Posterior cingulate gyrus (tissue), 11 donors: ENCODE results near the gene PSD2.
A peak's percentile ranks its signal among the peaks of the same experiment; 100 is the strongest.

Source experiments
- DNase-seq, 10 donors: peaks; one replicate each; pipeline versions ENCODE4 v3.0.0 to v3.0.0-alpha.2; 2020 to 2021; ENCODE audit warnings: mixed read lengths in 3 of 10
- intact Hi-C: fragments of 100-400 bp; cut with DNase I; formaldehyde crosslinking; loops from one replicate; pipeline ENCODE4 v1.15.1; 2023

Gene PSD2

GRCh38 chr5:139864716-139865483 is 69.3 kb downstream of the PSD2 start:
- peak in 3 of 10 donors; percentile 37 to 75 (median 61) for DNase-seq

GRCh38 chr5:139867109-139867508 is 71.5 kb downstream of the PSD2 start:
- DNase-seq: peak in 1 of 10 donors; percentile 12
- intact Hi-C loops: loop anchor here (5.0 kb wide), 1 partner anchor 100 kb away; no protein-coding TSS in a partner anchor

More at GRCh38 chr5:139864716-139865483, 69.3 kb downstream of the PSD2 start:
- intact Hi-C loops: loop anchor here (1.0 to 5.0 kb wide), 3 partner anchors 78 to 292 kb away; no protein-coding TSS in a partner anchor

GRCh38 chr5:139867581-139867980 is 72.0 kb downstream of the PSD2 start:
- no peak for DNase-seq
- intact Hi-C loops: loop anchor here (5.0 kb wide), 1 partner anchor 100 kb away; no protein-coding TSS in a partner anchor

- intact Hi-C loops: loop anchor here (5.0 kb wide), 1 partner anchor 98 kb away; no protein-coding TSS in a partner anchor
- peak in 3 of 10 donors; percentile 75 to 83 (median 81) for DNase-seq
Observed at GRCh38 chr5:139869042-139869790, 73.6 kb downstream of the PSD2 start.

GRCh38 chr5:139870677-139871076 is 75.1 kb downstream of the PSD2 start:
- peak in 3 of 10 donors; percentile 18 to 55 (median 19) for DNase-seq
- intact Hi-C loops: no loop called here

GRCh38 chr5:139871614-139872013 is 76.0 kb downstream of the PSD2 start:
- DNase-seq: peak in 2 of 10 donors; percentile 29 to 76
- intact Hi-C loops: no loop called here

- intact Hi-C loops: no loop called here
- DNase-seq: peak in 3 of 10 donors; percentile 42 to 71 (median 62)
Observed at GRCh38 chr5:139872052-139872766, 76.6 kb downstream of the PSD2 start.

GRCh38 chr5:139872851-139873794 is 77.5 kb downstream of the PSD2 start:
- peak in 3 of 10 donors; percentile 50 to 59 (median 56) for DNase-seq
- intact Hi-C loops: no loop called here

- no peak for DNase-seq
- intact Hi-C loops: no loop called here
Observed at GRCh38 chr5:139875957-139876356, 80.3 kb downstream of the PSD2 start.

GRCh38 chr5:139877129-139877597 is 81.6 kb downstream of the PSD2 start:
- intact Hi-C loops: no loop called here
- DNase-seq: peak in 2 of 10 donors; percentile 41 to 52

GRCh38 chr5:139878093-139878492 is 82.5 kb downstream of the PSD2 start:
- DNase-seq: peak in 2 of 10 donors; percentile 46 to 64

GRCh38 chr5:139880416-139881142 is 85.0 kb downstream of the PSD2 start:
- intact Hi-C loops: no loop called here
- DNase-seq: peak in 1 of 10 donors; percentile 56

More at GRCh38 chr5:139878093-139878492, 82.5 kb downstream of the PSD2 start:
- intact Hi-C loops: no loop called here

GRCh38 chr5:139881143-139881733 is 85.6 kb downstream of the PSD2 start:
- intact Hi-C loops: no loop called here
- DNase-seq: peak in 2 of 10 donors; percentile 58 to 72

GRCh38 chr5:139882316-139882715 is 86.7 kb downstream of the PSD2 start:
- intact Hi-C loops: no loop called here
- no peak for DNase-seq

- intact Hi-C loops: no loop called here
- DNase-seq: peak in 2 of 10 donors; percentile 68 to 72
Observed at GRCh38 chr5:139882961-139883539, 87.4 kb downstream of the PSD2 start.

GRCh38 chr5:139884144-139884543 is 88.5 kb downstream of the PSD2 start:
- peak in 1 of 10 donors; percentile 76 for DNase-seq
- intact Hi-C loops: no loop called here

GRCh38 chr5:139884734-139885133 is 89.1 kb downstream of the PSD2 start:
- peak in 1 of 10 donors; percentile 55 for DNase-seq
- intact Hi-C loops: no loop called here
